ENCODE data around the gene PRSS33. TPM values are rescaled to one million over a fixed set of nuclear protein-coding genes. Genes with fewer than 3 reads are reported as not detected.

PRSS33 gene
- total RNA-seq, 4 donors from 2014 or later: not detected

DNA sequence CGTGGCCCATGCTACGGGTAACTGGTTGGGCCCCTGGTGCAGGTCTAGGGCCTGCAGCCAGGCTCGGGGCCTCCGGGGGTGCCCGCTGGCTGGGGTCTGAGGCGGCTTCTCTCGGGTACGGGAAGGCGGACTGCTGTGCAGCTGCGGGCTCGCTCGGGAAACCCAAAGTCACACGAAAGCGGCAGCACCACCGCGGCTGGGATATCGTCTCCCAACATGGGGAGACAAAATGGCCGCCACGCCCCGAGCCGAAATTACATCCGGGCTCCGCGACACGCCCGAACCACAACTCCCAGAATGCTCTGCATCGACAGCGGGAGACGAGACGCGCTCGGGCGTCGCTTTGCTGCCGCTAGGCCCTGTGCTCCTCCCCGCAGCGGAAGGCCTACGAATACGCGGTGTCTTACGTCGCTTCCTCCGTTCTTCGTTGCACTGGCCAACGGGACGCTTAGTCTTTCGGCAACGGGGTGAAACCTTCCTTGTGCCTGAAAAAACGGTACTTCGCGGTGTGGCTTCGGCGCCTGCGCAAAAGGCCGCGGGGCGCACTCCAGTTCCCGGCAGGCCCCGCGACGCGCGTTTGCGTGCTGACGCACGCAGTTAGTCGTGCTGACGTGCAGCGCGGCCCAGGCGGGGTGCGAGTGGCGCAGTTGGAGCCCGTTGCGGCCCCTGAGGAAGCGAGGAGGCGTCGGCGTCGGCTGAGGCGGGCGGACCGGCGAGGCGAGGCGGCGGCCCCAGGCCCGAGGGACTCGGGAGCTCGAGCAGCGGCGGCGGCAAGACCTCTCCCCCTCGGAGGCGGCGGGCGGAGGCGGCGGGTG, 35.1 kb downstream of the PRSS33 start, which contains the start of gene SRRM2:
SRRM2 (plus strand) TSS at position 604 of the 815 bp plus-strand sequence. CDS start 3,727 bp downstream, outside the sequence.
- H3K4me3 ChIP-seq: peak within 1 kb of the TSS; percentile 75 to 94 (median 86)
- H3K27ac ChIP-seq: peak within 1 kb of the TSS; percentile 98 to 100 (median 99)
- intact Hi-C loops (cut with DNase I; ENCODE audit: low total_unique reads): no loop called here
- no peaks in the 10 kb centered on the region for H3K9me3 ChIP-seq
- no peaks in the 10 kb centered on the region for H3K27me3 ChIP-seq
- TF ChIP-seq, protein P1, sequence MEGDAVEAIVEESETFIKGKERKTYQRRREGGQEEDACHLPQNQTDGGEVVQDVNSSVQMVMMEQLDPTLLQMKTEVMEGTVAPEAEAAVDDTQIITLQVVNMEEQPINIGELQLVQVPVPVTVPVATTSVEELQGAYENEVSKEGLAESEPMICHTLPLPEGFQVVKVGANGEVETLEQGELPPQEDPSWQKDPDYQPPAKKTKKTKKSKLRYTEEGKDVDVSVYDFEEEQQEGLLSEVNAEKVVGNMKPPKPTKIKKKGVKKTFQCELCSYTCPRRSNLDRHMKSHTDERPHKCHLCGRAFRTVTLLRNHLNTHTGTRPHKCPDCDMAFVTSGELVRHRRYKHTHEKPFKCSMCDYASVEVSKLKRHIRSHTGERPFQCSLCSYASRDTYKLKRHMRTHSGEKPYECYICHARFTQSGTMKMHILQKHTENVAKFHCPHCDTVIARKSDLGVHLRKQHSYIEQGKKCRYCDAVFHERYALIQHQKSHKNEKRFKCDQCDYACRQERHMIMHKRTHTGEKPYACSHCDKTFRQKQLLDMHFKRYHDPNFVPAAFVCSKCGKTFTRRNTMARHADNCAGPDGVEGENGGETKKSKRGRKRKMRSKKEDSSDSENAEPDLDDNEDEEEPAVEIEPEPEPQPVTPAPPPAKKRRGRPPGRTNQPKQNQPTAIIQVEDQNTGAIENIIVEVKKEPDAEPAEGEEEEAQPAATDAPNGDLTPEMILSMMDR (IDR thresholded peaks at IDR 0.05): peak in 2 of 5 experiments; percentile 16 to 39
- TF ChIP-seq EP300 (IDR thresholded peaks at IDR 0.05; ENCODE audit: low read depth): no peak
- TF ChIP-seq POLR2AphosphoS5 (IDR thresholded peaks at IDR 0.05): peak; percentile 97 to 99 (median 99)
- peak; percentile 94 for TF ChIP-seq POLR2A (IDR thresholded peaks at IDR 0.05)
- 6% methylated on average over 58 of the region's 99 CpGs; no CpG with 5 or more reads in 1 of the 2 donors for WGBS, 2 donors (ENCODE audit: low coverage in 1 of 2)
- H3K36me3 ChIP-seq: peaks cover 0 to 3% (median under 1%) of the 10 kb centered on the region in 4 donors
- in situ Hi-C loops (cut with MboI; ENCODE audit: low pct_ligation_motif_present in 1 of 4, low pct_unique_long_range_greater_than_20kb in 1 of 4, low sequenced_read_pairs in 3 of 4): no loop called here
- peak; percentile 95 for DNase-seq
- peaks cover 31 to 45% (median 38%) of the 10 kb centered on the region in 4 donors for H3K4me1 ChIP-seq

DNA sequence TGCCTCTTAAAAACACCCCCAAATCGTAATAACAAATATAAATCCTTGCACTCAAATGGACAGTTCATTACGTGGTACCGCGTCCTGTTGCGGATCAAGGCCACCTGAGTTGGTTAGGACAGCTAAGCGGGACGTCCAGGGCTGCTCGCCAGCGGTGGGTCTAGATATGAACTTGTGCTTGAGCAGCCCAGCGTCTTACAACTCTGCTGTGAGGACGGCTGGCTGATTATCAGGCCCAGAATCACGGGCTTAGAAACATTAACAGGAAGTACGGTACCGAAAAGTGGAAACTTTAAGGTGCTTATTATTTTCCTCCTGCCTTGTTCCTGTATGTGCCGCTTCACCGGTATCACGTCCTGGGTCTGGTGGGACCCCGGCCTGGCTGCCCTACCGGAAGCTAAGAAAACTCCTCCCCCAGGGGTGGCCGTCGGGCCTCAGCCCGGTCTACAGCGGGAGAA, 35.8 kb downstream of the PRSS33 start:
- in situ Hi-C loops (cut with MboI; ENCODE audit: low pct_ligation_motif_present in 1 of 4, low pct_unique_long_range_greater_than_20kb in 1 of 4, low sequenced_read_pairs in 3 of 4): no loop called here
- WGBS, 2 donors (ENCODE audit: low coverage in 1 of 2): 62 to 71% methylated on average over 1 to 23 of the region's 23 CpGs
- H3K4me3 ChIP-seq: peak overlapping the region; percentile 2 to 94 (median 86)

DNA sequence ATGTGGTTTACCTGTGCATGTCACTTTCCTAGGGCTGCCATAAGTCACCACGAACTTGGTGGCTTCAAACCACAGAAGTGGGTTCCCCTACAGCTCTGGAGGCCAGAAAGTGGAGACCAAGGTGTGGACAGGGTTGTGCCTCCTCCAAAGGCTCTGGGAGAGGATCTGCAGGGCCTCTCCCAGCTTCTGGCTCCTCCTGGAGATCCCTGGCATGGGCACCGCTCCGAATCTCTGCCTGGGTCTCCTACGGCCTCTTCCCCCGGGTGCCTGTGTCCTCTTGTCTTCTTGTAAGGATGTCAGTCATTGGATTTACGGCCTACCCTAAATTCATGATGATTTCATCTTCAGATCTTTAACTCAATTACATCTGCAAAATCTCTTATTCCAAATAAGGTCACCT, 37.4 kb downstream of the PRSS33 start:
- H3K4me1 ChIP-seq: peaks cover 14 to 22% (median 17%) of the 10 kb centered on the region in 4 donors
- DNase-seq: no peak
- intact Hi-C loops (cut with DNase I; ENCODE audit: low total_unique reads) (no loop called here), in situ Hi-C loops (cut with MboI; ENCODE audit: low pct_ligation_motif_present in 1 of 4, low pct_unique_long_range_greater_than_20kb in 1 of 4, low sequenced_read_pairs in 3 of 4) (no loop called here)
- H3K27ac ChIP-seq: no peak overlapping the region
- H3K36me3 ChIP-seq: no peaks in the 10 kb centered on the region
- no peak for TF ChIP-seq POLR2AphosphoS5 (IDR thresholded peaks at IDR 0.05)
- TF ChIP-seq POLR2A (IDR thresholded peaks at IDR 0.05): no peak
- TF ChIP-seq EP300 (IDR thresholded peaks at IDR 0.05; ENCODE audit: low read depth): no peak
- TF ChIP-seq, protein P1 (IDR thresholded peaks at IDR 0.05): no peak
- H3K27me3 ChIP-seq: no peaks in the 10 kb centered on the region
- H3K9me3 ChIP-seq: no peaks in the 10 kb centered on the region
- 92 to 100% methylated on average over 1 to 6 of the region's 6 CpGs for WGBS, 2 donors (ENCODE audit: low coverage in 1 of 2)
- H3K4me3 ChIP-seq: no peak overlapping the region

More for the DNA sequence above, 35.8 kb downstream of the PRSS33 start:
- Histone ChIP-seq H3K36me3 (no peaks in the 10 kb centered on the region), H3K27me3 (no peaks in the 10 kb centered on the region), H3K9me3 (no peaks in the 10 kb centered on the region), H3K27ac (peak overlapping the region; percentile 98 to 100 (median 99)), H3K4me1 (peaks cover 31 to 38% (median 33%) of the 10 kb centered on the region in 4 donors)
- DNase-seq: peak; percentile 33
- intact Hi-C loops (cut with DNase I; ENCODE audit: low total_unique reads): no loop called here
- TF ChIP-seq EP300 (IDR thresholded peaks at IDR 0.05; ENCODE audit: low read depth) (no peak), POLR2A (IDR thresholded peaks at IDR 0.05) (no peak), POLR2AphosphoS5 (IDR thresholded peaks at IDR 0.05) (no peak)
- TF ChIP-seq, protein P1 (IDR thresholded peaks at IDR 0.05): no peak

DNA sequence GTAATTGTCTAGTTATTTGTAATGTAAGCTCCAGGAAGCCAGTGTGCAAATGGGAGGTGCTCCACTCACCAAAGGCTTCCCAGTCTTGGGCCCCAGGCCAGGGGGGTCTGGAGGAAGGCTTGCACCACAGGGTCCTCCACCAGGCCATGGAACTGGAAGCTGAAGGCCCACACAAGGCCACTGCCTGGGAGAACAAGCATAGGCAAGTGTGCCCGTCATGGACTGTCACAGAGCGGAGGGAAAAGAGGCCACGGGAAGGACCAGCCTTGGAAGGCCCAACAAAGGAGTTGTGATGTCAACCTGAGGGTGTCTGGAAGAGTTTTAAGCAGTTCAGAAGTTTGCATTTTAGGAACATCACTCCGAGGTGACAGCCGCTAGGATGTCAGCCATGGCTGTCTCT, 37.9 kb downstream of the PRSS33 start:
- Histone ChIP-seq H3K27ac (no peak overlapping the region), H3K4me3 (no peak overlapping the region), H3K4me1 (peaks cover 9 to 17% (median 12%) of the 10 kb centered on the region in 4 donors), H3K36me3 (no peaks in the 10 kb centered on the region), H3K9me3 (no peaks in the 10 kb centered on the region), H3K27me3 (no peaks in the 10 kb centered on the region)
- intact Hi-C loops (cut with DNase I; ENCODE audit: low total_unique reads) (no loop called here), in situ Hi-C loops (cut with MboI; ENCODE audit: low pct_ligation_motif_present in 1 of 4, low pct_unique_long_range_greater_than_20kb in 1 of 4, low sequenced_read_pairs in 3 of 4) (no loop called here)
- no peak for DNase-seq
- WGBS, 2 donors (ENCODE audit: low coverage in 1 of 2): 100% methylated on average over 3 to 5 of the region's 5 CpGs
- no peak for TF ChIP-seq POLR2A (IDR thresholded peaks at IDR 0.05)
- no peak for TF ChIP-seq POLR2AphosphoS5 (IDR thresholded peaks at IDR 0.05)
